ENCODE data around the gene DPP10.

The DPP10 gene

DNA sequence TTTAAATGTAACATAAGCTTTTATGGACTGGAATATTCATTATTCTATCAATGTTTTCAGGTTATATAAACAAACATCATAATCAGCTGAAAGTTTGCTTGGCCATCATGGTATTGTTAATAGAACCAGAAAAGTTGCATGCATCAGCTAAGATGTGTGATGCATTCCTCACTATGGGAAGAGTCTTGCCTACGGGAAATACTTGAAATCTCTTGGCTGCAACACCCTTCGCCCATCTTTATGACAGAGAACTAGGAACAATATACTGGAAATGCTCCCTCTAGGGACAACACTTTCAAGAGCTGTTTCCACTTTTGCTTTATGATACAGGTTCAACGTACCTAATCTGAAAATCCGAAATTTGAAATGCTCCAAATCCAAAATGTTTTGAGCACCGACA, 1390.8 kb downstream of the DPP10 start:
- no peak for DNase-seq (ENCODE audit: extremely low read depth in 1 of 2, low read depth in 1 of 2)

DNA sequence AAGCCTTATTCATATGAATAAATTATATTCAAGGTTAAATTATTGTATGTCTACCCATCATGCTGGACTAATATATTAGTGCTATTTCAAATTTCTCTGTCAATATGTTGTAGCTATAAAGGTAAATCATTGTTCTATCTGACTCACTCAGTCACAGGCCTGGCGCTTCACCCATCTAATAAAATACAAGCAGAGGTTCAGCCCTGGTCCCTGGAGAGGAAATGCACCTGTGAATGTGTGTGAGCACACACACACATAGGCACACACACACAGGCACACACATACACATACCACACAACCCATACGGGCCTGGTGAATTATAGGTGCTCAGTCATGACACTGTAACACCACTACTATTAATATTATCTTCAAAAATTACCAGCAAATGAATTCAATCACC, 1396.1 kb downstream of the DPP10 start:
- DNase-seq (ENCODE audit: extremely low read depth in 1 of 2, low read depth in 1 of 2), result no peak

DNA sequence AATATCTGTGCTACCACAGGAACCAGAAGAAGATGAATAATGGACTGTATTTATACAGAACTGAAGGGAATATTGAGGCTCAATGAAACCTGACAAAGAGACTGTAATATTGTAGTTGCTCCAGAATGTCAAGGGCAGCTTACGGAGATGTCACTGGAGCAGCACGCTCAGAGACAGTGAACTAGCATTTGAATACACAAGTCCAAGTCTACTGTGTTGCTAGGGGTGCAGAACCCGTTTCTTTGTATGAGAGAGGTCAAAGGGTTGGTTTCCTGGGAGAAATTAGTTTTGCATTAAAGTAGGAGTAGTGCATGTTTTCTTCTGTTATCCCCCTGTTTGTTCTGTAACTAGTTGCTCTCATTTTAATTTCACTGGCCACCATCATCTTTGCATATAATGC, 1399.9 kb downstream of the DPP10 start:
- no peak for DNase-seq (ENCODE audit: extremely low read depth in 1 of 2, low read depth in 1 of 2)

DNA sequence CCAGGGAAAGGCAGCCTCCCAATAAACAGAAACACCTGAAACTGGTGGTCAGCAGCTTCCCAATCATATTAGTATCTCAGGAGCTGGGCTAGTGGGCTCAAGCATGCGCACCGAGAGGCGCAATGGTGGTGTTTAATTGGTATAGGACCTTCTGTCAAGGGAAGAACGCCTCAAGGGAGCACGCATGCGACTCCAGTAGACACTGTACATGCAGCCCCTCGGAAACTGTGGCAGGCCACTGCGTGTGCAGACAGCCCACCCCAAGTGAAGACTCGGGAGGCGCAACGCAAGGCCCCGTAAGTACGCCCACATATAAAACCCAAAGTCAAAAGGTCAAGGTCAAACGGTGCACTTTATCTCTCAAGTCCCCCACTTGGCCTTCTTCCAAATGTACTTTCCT, 1405.8 kb downstream of the DPP10 start:
- DNase-seq (ENCODE audit: extremely low read depth in 1 of 2, low read depth in 1 of 2), result no peak

DNA sequence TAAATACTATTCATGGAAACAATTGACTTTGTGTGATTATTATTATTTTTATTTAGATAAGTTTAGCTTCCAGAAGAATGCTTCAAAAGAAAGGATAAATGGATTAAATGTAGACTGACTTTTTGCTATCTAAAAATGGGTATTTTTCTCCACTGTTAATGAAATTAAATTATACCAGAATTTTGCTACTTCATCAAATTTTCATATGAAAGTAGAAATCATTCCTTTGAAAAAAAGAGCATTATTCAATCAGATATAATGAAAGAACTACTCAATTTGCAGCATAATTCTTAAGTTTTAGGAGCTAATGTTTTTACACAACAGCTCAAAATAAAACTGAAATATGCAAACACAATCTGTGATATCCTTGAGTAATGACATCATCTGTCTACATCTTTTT, 1424.6 kb downstream of the DPP10 start:
- DNase-seq (ENCODE audit: extremely low read depth in 1 of 2, low read depth in 1 of 2), result no peak

DNA sequence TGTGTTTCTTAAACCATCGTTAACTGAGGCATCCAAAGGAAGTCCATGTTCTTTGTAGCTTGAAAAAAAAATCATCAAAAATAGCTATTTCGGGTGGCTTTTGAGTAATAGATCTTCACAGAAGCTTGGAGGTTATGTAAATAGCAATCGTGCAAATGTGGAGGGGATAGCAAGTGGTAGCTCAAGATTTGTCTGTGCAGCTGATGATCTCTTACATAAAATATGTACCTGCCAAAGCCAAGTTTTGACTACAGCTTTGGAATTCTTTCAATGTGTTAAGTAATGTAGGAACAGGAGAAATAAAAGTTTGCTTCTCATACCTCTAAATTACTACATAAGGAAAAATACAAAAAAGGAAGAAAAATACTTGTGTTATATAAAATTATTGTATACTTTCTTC, 1432.0 kb downstream of the DPP10 start:
- no peak for DNase-seq (ENCODE audit: extremely low read depth in 1 of 2, low read depth in 1 of 2)

DNA sequence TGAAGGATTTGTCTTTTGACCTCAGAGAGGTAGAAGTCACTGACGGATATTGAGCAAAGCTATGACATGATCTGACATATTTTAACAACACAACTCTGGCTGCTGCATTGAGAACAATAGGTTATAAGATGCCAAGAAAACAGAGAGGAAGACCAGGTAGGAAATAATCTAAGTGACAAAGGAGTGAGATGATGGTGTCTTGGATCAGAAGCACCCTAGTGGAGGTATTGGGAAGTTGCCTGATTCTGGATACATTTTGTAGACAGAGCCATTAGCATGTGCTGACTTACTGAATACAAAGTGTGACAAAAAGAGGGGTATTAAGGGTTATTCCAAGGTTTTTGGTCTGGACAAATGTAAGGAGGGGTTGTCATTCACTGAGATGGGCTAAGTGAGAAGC, 1438.1 kb downstream of the DPP10 start:
- no peak for DNase-seq (ENCODE audit: extremely low read depth in 1 of 2, low read depth in 1 of 2)

DNA sequence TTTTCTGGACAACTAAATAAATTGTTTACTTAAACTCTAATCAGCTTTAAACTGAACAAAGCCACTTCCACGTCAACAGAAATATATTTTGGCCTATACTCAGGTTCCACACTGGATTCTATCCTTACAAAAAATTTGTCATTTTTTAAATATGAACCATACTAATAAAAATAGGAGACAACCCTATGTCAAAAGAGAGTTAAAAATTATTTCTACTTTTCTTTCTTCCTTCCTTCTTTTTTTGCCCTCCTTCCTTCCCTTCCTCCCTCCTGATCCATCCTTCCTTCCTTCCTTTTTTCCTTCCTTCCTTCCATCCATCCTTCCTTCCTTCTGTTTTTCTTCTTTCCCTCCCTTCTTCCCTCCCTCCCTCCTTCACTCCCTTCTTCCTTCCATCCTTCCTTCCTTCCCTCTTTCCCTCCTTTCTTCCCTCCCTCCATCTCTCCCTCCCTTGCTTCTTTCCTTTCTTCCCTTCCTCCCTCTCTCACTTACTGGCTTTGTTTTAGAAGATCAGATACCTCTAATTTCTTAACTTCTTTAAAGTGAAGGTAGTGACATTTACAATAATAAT, 1444.9 kb downstream of the DPP10 start:
- no peak for DNase-seq (ENCODE audit: extremely low read depth in 1 of 2, low read depth in 1 of 2)
